K562 (cell line): ENCODE measurements around the gene PIGV. TPM values are rescaled to one million over a fixed set of nuclear protein-coding genes. Genes with fewer than 3 reads are reported as not detected.

Source experiments
- ESRRA ChIP-seq: fragments of 450-650 bp; IDR thresholded peaks from 2 replicates; pipeline ENCODE4 v1.6.1; 2014; ENCODE audit warnings: low read depth, mild to moderate bottlenecking, moderate library complexity, borderline replicate concordance
- KDM2B ChIP-seq: fragments of 250-450 bp; sonication (Bioruptor Pico); IDR thresholded peaks from 2 replicates; pipeline ENCODE4 v1.8.0; 2021; ENCODE audit warnings: mild to moderate bottlenecking, moderate library complexity
- LEF1 ChIP-seq: fragments of 450-650 bp; IDR thresholded peaks from 2 replicates; pipeline ENCODE4 v1.6.1; 2016; ENCODE audit warnings: mild to moderate bottlenecking
- MAFK ChIP-seq: IDR thresholded peaks from 2 replicates; pipeline ENCODE4 v1.6.1; 2011; ENCODE audit warnings: low read length, improper control_type of control experiment
- NFATC3 ChIP-seq: fragments of 450-650 bp; IDR thresholded peaks from 2 replicates; pipeline ENCODE4 v1.6.1; 2017; ENCODE audit warnings: mild to moderate bottlenecking
- PHB ChIP-seq: fragments of 250-450 bp; sonication (Bioruptor Pico); IDR thresholded peaks from 2 replicates; pipeline ENCODE4 v1.5.0; 2021
- RFX1 ChIP-seq: fragments of 450-650 bp; IDR thresholded peaks from 2 replicates; pipeline ENCODE4 v1.6.1; 2016; ENCODE audit warnings: mild to moderate bottlenecking, moderate library complexity
- RFX7 ChIP-seq: fragments of 250-450 bp; sonication (Bioruptor Pico); IDR thresholded peaks from 2 replicates; pipeline ENCODE4 v1.5.1; 2021; ENCODE audit warnings: mild to moderate bottlenecking
- SMC3 ChIP-seq: conservative IDR thresholded peaks from 2 replicates; pipeline ENCODE4 v1.6.1; 2011; ENCODE audit warnings: low read depth, low read length, improper control_type of control experiment; ENCODE audit not compliant: insufficient read depth
- ZNF561 ChIP-seq: fragments of 450-650 bp; formaldehyde crosslinking; conservative IDR thresholded peaks from 2 replicates; pipeline ENCODE4 v1.4.0; 2020; ENCODE audit warnings: mild to moderate bottlenecking, moderate library complexity
- ZNF583 ChIP-seq: fragments of 250-450 bp; sonication (Bioruptor Pico); IDR thresholded peaks from 2 replicates; pipeline ENCODE4 v1.4.0; 2020
- ZNF76 ChIP-seq: fragments of 250-450 bp; sonication (Bioruptor Pico); IDR thresholded peaks from 2 replicates; pipeline ENCODE4 v1.4.0; 2020; ENCODE audit warnings: mild to moderate bottlenecking, moderate library complexity, borderline replicate concordance
- polyA plus RNA-seq, 8 experiments: library from polyadenylated mRNA; depleted of rRNA in 4 of 8; stranded (reverse) in 5 of 8; unstranded in 3 of 8; fragments of >200 nt; fragmentation: Nextera tagmentation in 2 of 8; fragmentation: Illumina TruSeq in 1 of 8; extraction: Ambion mirVana in 2 of 8; extraction: Trizol in 1 of 8; gene quantifications; 2 replicates each; pipeline versions ENCODE4 v1.2.1 to v1.2.3, GENCODE V29; 2011 to 2014; ENCODE audit warnings: inconsistent platforms in 1 of 8, missing spikeins in 1 of 8
- total RNA-seq, 7 experiments: library from RNA; depleted of rRNA in 6 of 7; stranded (reverse); fragments of >200 nt in 6 of 7; fragmentation: Illumina TruSeq in 2 of 7; extraction: Trizol in 2 of 7; gene quantifications; 2 replicates each; pipeline versions ENCODE4 v1.2.1 to v1.2.3, GENCODE V29; 2011 to 2021; ENCODE audit warnings: low replicate concordance in 1 of 7
- TF ChIP-seq, protein P1 (sequence below): sonication (generic); formaldehyde crosslinking; IDR thresholded peaks from 2 replicates; pipeline ENCODE4 v1.8.1; 2023; ENCODE audit warnings: mild to moderate bottlenecking, missing genetic modification reagents
- TF ChIP-seq, protein P2 (sequence below): fragments of 250-450 bp; sonication (Bioruptor Pico); IDR thresholded peaks from 2 replicates; pipeline ENCODE4 v1.5.0; 2020; ENCODE audit warnings: mild to moderate bottlenecking
- TF ChIP-seq, protein P3 (sequence below): sonication (generic); formaldehyde crosslinking; IDR thresholded peaks from 2 replicates; pipeline ENCODE4 v1.4.0; 2020; ENCODE audit warnings: mild to moderate bottlenecking, missing genetic modification reagents
- TF ChIP-seq, protein P4 (sequence below), 2 experiments: fragments of 450-650 bp in 1 of 2; IDR thresholded peaks; 2 replicates each; pipeline ENCODE4 v1.6.1; 2011 to 2017; ENCODE audit warnings: low read depth in 2 of 2, antibody characterized with exemption in 1 of 2, borderline replicate concordance in 1 of 2, low read length in 1 of 2, mild to moderate bottlenecking in 1 of 2, mixed read lengths in 1 of 2; ENCODE audit not compliant: control insufficient read depth in 1 of 2
- TF ChIP-seq, protein P5 (sequence below): fragments of 450-650 bp; IDR thresholded peaks from 2 replicates; pipeline ENCODE4 v1.6.1; 2016; ENCODE audit warnings: antibody characterized with exemption
- TF ChIP-seq, protein P6 (sequence below): fragments of 250-450 bp; sonication (Bioruptor Pico); IDR thresholded peaks from 2 replicates; pipeline ENCODE4 v1.6.1; 2021; ENCODE audit warnings: mild to moderate bottlenecking

PIGV gene
- total and polyA plus RNA-seq, 9 of the 15 experiments (the other 6 are each of a cell fraction or from before 2014, with no cell fraction given): 8.4 to 21.8 (median 11.7) TPM

DNA sequence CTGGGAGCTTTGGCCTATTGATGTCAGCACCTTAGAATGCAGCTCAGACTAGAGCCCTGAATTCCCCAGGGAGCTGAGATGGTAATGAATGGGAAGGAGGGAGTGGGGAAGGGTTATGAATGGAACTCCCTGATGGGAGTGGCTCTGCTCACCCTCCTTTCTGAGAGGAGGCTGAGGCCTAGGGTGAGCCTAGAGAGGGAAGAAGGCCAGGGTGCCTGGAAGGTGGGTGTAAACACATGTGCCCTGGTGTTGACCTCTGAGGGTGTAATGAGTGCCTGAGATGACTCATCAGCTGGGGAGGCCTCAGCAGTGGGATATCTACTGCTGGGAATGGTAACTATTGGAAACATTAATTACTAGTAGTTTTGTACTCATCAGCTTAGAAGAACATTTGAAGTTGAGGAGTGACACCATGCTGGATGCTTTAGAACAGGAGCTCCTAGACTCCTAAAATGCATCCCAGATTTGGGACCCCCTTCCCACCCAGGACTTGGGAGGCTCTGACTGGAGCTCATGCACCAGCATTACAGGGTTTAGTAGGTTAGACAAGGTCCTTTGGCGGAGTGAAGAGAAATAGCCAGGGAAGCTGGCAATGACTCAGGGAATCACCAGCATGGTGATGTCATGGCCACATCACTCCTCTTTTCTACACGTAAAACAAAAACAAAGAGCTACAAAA lies 16.0 kb upstream of the PIGV start (continued):
- TF ChIP-seq LEF1 (peak; percentile 85), SMC3 (0 out of 2 replicates have a peak, but pooled peaks have one; percentile 12), ZNF76 (0 out of 2 replicates have a peak, but pooled peaks have one; percentile 30), PHB (no peak), MAFK (peak; percentile 58), ESRRA (peak; percentile 86), ZNF583 (CRISPR knock-in tag) (0 out of 2 replicates have a peak, but pooled peaks have one; percentile 23), RFX1 (peak; percentile 86), ZNF561 (peak; percentile 52; the same call in 1 of the 2 replicates), RFX7 (CRISPR knock-in tag) (no peak), NFATC3 (0 out of 2 replicates have a peak, but pooled peaks have one; percentile 10), KDM2B (CRISPR knock-in tag) (no peak)
- TF ChIP-seq, protein P1, sequence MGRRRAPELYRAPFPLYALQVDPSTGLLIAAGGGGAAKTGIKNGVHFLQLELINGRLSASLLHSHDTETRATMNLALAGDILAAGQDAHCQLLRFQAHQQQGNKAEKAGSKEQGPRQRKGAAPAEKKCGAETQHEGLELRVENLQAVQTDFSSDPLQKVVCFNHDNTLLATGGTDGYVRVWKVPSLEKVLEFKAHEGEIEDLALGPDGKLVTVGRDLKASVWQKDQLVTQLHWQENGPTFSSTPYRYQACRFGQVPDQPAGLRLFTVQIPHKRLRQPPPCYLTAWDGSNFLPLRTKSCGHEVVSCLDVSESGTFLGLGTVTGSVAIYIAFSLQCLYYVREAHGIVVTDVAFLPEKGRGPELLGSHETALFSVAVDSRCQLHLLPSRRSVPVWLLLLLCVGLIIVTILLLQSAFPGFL: no peak
- TF ChIP-seq, protein P2, sequence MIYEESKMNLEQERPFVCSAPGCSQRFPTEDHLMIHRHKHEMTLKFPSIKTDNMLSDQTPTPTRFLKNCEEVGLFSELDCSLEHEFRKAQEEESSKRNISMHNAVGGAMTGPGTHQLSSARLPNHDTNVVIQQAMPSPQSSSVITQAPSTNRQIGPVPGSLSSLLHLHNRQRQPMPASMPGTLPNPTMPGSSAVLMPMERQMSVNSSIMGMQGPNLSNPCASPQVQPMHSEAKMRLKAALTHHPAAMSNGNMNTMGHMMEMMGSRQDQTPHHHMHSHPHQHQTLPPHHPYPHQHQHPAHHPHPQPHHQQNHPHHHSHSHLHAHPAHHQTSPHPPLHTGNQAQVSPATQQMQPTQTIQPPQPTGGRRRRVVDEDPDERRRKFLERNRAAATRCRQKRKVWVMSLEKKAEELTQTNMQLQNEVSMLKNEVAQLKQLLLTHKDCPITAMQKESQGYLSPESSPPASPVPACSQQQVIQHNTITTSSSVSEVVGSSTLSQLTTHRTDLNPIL (CRISPR knock-in tag): no peak
- TF ChIP-seq, protein P3, sequence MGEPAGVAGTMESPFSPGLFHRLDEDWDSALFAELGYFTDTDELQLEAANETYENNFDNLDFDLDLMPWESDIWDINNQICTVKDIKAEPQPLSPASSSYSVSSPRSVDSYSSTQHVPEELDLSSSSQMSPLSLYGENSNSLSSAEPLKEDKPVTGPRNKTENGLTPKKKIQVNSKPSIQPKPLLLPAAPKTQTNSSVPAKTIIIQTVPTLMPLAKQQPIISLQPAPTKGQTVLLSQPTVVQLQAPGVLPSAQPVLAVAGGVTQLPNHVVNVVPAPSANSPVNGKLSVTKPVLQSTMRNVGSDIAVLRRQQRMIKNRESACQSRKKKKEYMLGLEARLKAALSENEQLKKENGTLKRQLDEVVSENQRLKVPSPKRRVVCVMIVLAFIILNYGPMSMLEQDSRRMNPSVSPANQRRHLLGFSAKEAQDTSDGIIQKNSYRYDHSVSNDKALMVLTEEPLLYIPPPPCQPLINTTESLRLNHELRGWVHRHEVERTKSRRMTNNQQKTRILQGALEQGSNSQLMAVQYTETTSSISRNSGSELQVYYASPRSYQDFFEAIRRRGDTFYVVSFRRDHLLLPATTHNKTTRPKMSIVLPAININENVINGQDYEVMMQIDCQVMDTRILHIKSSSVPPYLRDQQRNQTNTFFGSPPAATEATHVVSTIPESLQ (CRISPR knock-in tag): 0 out of 2 replicates have a peak, but pooled peaks have one; percentile 34
- TF ChIP-seq, protein P4, sequence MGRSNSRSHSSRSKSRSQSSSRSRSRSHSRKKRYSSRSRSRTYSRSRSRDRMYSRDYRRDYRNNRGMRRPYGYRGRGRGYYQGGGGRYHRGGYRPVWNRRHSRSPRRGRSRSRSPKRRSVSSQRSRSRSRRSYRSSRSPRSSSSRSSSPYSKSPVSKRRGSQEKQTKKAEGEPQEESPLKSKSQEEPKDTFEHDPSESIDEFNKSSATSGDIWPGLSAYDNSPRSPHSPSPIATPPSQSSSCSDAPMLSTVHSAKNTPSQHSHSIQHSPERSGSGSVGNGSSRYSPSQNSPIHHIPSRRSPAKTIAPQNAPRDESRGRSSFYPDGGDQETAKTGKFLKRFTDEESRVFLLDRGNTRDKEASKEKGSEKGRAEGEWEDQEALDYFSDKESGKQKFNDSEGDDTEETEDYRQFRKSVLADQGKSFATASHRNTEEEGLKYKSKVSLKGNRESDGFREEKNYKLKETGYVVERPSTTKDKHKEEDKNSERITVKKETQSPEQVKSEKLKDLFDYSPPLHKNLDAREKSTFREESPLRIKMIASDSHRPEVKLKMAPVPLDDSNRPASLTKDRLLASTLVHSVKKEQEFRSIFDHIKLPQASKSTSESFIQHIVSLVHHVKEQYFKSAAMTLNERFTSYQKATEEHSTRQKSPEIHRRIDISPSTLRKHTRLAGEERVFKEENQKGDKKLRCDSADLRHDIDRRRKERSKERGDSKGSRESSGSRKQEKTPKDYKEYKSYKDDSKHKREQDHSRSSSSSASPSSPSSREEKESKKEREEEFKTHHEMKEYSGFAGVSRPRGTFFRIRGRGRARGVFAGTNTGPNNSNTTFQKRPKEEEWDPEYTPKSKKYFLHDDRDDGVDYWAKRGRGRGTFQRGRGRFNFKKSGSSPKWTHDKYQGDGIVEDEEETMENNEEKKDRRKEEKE (IDR thresholded peaks at IDR 0.05; ENCODE audit: borderline replicate concordance in 1 of 2, control insufficient read depth in 1 of 2, low read depth in 2 of 2, low read length in 1 of 2): peak in 1 of 2 experiments; percentile 52; a peak in 1 of 4 replicates
- TF ChIP-seq, protein P5, sequence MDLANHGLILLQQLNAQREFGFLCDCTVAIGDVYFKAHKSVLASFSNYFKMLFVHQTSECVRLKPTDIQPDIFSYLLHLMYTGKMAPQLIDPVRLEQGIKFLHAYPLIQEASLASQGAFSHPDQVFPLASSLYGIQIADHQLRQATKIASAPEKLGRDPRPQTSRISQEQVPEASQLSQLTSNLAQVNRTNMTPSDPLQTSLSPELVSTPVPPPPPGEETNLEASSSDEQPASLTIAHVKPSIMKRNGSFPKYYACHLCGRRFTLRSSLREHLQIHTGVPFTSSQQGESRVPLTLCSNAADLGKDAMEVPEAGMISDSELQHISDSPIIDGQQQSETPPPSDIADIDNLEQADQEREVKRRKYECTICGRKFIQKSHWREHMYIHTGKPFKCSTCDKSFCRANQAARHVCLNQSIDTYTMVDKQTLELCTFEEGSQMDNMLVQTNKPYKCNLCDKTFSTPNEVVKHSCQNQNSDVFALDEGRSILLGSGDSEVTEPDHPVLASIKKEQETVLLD: no peak
- TF ChIP-seq, protein P6, sequence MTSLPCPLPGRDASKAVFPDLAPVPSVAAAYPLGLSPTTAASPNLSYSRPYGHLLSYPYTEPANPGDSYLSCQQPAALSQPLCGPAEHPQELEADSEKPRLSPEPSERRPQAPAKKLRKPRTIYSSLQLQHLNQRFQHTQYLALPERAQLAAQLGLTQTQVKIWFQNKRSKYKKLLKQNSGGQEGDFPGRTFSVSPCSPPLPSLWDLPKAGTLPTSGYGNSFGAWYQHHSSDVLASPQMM (CRISPR knock-in tag): no peak
